Activated CD4-positive, alpha-beta T cell treated with anti-CD3 and anti-CD28 coated beads, Interleukin-2, amount 10 ng/mL, durations not matched to agents 7 days and 5 days (primary cell): ENCODE data around the gene TFCP2L1. TPM values are rescaled to one million over a fixed set of nuclear protein-coding genes. Genes with fewer than 3 reads are reported as not detected.

Experiments used
- CTCF ChIA-PET: fragments of 350-600 bp; sonication (Branson Sonifier 250); formaldehyde crosslinking; loops from one replicate; lab custom pipeline; 2021; ENCODE audit warnings: antibody characterized with exemption; lab: Charles Lee
- POLR2A ChIA-PET: fragments of 350-600 bp; sonication (Branson Sonifier 250); formaldehyde crosslinking; loops from one replicate; lab custom pipeline; 2021; ENCODE audit warnings: antibody characterized with exemption; lab: Charles Lee
- DNase-seq: peaks from one replicate; pipeline ENCODE4 v3.0.0-alpha.2; 2020
- H3K27ac Mint-ChIP-seq: one replicate; pipeline ENCODE4 v1.8.0; 2021; ENCODE audit warnings: mild to moderate bottlenecking, moderate library complexity, mixed read lengths
- H3K27me3 Mint-ChIP-seq: one replicate; pipeline ENCODE4 v1.8.0; 2021; ENCODE audit warnings: mixed read lengths
- H3K36me3 Mint-ChIP-seq: one replicate; pipeline ENCODE4 v1.8.0; 2021; ENCODE audit warnings: low read depth, mixed read lengths
- H3K4me1 Mint-ChIP-seq: one replicate; pipeline ENCODE4 v1.8.0; 2021; ENCODE audit warnings: mixed read lengths
- H3K4me3 Mint-ChIP-seq: one replicate; pipeline ENCODE4 v1.8.0; 2021; ENCODE audit warnings: mild to moderate bottlenecking, moderate library complexity, mixed read lengths
- H3K9me3 Mint-ChIP-seq: one replicate; pipeline ENCODE4 v1.8.0; 2021; ENCODE audit warnings: mixed read lengths
- total RNA-seq, 2 experiments: library from RNA; stranded (reverse); gene quantifications; one replicate each; pipeline ENCODE4 v1.2.3, GENCODE V29; 2021

The TFCP2L1 gene
- total RNA-seq, 2 experiments from 2014 or later = 0.02 TPM

- no peak overlapping the region for H3K4me3 Mint-ChIP-seq
- no peaks in the 10 kb centered on the region for H3K36me3 Mint-ChIP-seq
- H3K27me3 Mint-ChIP-seq = peaks cover 4% of the 10 kb centered on the region
- H3K27ac Mint-ChIP-seq = no peak overlapping the region
- no peak for DNase-seq
- H3K4me1 Mint-ChIP-seq = no peaks in the 10 kb centered on the region
- CTCF ChIA-PET = no interaction called here
- POLR2A ChIA-PET = no interaction called here
- peaks cover 9% of the 10 kb centered on the region for H3K9me3 Mint-ChIP-seq
Measured at GRCh38 chr2:121171625-121172119, 113.3 kb downstream of the TFCP2L1 start.

GRCh38 chr2:121170577-121170976 is 114.4 kb downstream of the TFCP2L1 start:
- ChIA-PET CTCF (no interaction called here), POLR2A (no interaction called here)
- Mint-ChIP-seq H3K27me3 (peaks cover 4% of the 10 kb centered on the region), H3K4me1 (no peaks in the 10 kb centered on the region), H3K27ac (no peak overlapping the region), H3K9me3 (peaks cover 9% of the 10 kb centered on the region), H3K4me3 (no peak overlapping the region), H3K36me3 (no peaks in the 10 kb centered on the region)
- no peak for DNase-seq

GRCh38 chr2:121167411-121167810 is 117.6 kb downstream of the TFCP2L1 start:
- ChIA-PET CTCF (no interaction called here), POLR2A (no interaction called here)
- DNase-seq = no peak
- peaks cover 16% of the 10 kb centered on the region for H3K9me3 Mint-ChIP-seq
- no peaks in the 10 kb centered on the region for H3K36me3 Mint-ChIP-seq
- H3K27ac Mint-ChIP-seq = no peak overlapping the region
- H3K27me3 Mint-ChIP-seq = peaks cover 4% of the 10 kb centered on the region
- H3K4me1 Mint-ChIP-seq = no peaks in the 10 kb centered on the region
- H3K4me3 Mint-ChIP-seq = no peak overlapping the region

Other genes with a start within 250 kb of the TFCP2L1 start
- gene RNU4ATAC, start 245.7 kb upstream of the TFCP2L1 start, total RNA-seq = not detected